HCT116 (cell line): ENCODE measurements around the gene IL1RL1. TPM values are rescaled to one million over a fixed set of nuclear protein-coding genes. Genes with fewer than 3 reads are reported as not detected.

Source experiments
- ATAC-seq: fragments of 200-7000 bp; cut with Tn5 transposase; 2 replicates; pipeline ENCODE4 v1.9.1; 2020; ENCODE audit warnings: mild to moderate bottlenecking, moderate library complexity
- BruUV-seq: library from RNA; stranded (reverse); fragments of 400-500 nt; replicated peaks from 2 replicates; lab custom pipeline; 2021; lab: Mats Ljungman, UMichigan
- CTCF ChIA-PET: fragments of 300-600 bp; sonication (Branson Sonifier 250); formaldehyde crosslinking; loops from one replicate; lab custom pipeline; 2021; ENCODE audit warnings: antibody characterized with exemption; lab: Charles Lee
- POLR2A ChIA-PET: fragments of 300-600, 350-600 bp; sonication (Branson Sonifier 250); formaldehyde crosslinking; loops from one replicate; lab custom pipeline; 2021; ENCODE audit warnings: antibody characterized with exemption; lab: Charles Lee
- RAD21 ChIA-PET, 2 experiments: fragments of 300-600 bp; sonication (Branson Sonifier 250); formaldehyde crosslinking; loops; one replicate each; lab custom pipeline; 2023; ENCODE audit warnings: low total read pairs in 2 of 2; ENCODE audit not compliant: uncharacterized antibody in 2 of 2, unreplicated experiment in 2 of 2, low non-redundant PET in 1 of 2; lab: Charles Lee
- DNase-seq: peaks from one replicate; pipeline ENCODE4 v3.0.0-alpha.2; 2010; ENCODE audit warnings: low read depth, low spot score
- H2AFZ ChIP-seq: fragments of 200-600 bp; shearing (Covaris generic), sonication (generic); 2 replicates; pipeline ENCODE4 v1.6.1; 2017; ENCODE audit warnings: low read depth, mixed run types, mixed read lengths, antibody characterized with exemption, low read length; ENCODE audit not compliant: poor library complexity, severe bottlenecking
- H3K27ac ChIP-seq: 2 replicates; pipeline ENCODE4 v1.5.1; 2012; ENCODE audit warnings: low read depth, low read length
- H3K27me3 ChIP-seq: fragments of 200-600 bp; sonication (generic); 2 replicates; pipeline ENCODE4 v1.6.1; 2016; ENCODE audit warnings: mixed run types, low read length, mixed read lengths; ENCODE audit not compliant: insufficient read depth
- H3K36me3 ChIP-seq, 2 experiments: fragments of 200-500 bp in 1 of 2; fragments of 200-600 bp in 1 of 2; sonication (Bioruptor generic) in 1 of 2; sonication (generic) in 1 of 2; 2 replicates each; pipeline versions ENCODE4 v1.5.1 to v1.6.1; 2014 to 2016; ENCODE audit warnings: low read length in 2 of 2, inconsistent platforms in 1 of 2, mixed read lengths in 1 of 2, mixed run types in 1 of 2; ENCODE audit not compliant: insufficient read depth in 2 of 2, control insufficient read depth in 1 of 2
- H3K4me1 ChIP-seq, 2 experiments: fragments of 200-600 bp in 1 of 2; sonication (generic) in 1 of 2; 2 replicates each; pipeline versions ENCODE4 v1.5.1 to v1.6.1; 2012 to 2017; ENCODE audit warnings: low read length in 2 of 2, inconsistent platforms in 1 of 2, mild to moderate bottlenecking in 1 of 2, mixed read lengths in 1 of 2, mixed run types in 1 of 2, moderate library complexity in 1 of 2; ENCODE audit not compliant: insufficient read depth in 2 of 2, control insufficient read depth in 1 of 2
- H3K4me2 ChIP-seq: fragments of 200-600 bp; sonication (generic); 2 replicates; pipeline ENCODE4 v1.6.1; 2017; ENCODE audit warnings: mixed run types, low read length, mixed read lengths
- H3K4me3 ChIP-seq, 2 experiments: fragments of 200-600 bp in 1 of 2; sonication (generic) in 1 of 2; replicated peaks in 1 of 2; 2 replicates each; pipeline ENCODE4 v1.5.1; 2011 to 2016; ENCODE audit warnings: low read length in 2 of 2, control low read depth in 1 of 2, low read depth in 1 of 2, mild to moderate bottlenecking in 1 of 2, mixed read lengths in 1 of 2, mixed run types in 1 of 2
- H3K79me2 ChIP-seq: fragments of 200-600 bp; sonication (generic); 2 replicates; pipeline ENCODE4 v1.6.1; 2017; ENCODE audit warnings: mild to moderate bottlenecking, mixed run types, low read length, moderate library complexity, mixed read lengths; ENCODE audit not compliant: insufficient read depth
- H3K9ac ChIP-seq: fragments of 200-600 bp; sonication (generic); 2 replicates; pipeline ENCODE4 v1.6.1; 2016; ENCODE audit warnings: low read length, mixed read lengths
- H3K9me2 ChIP-seq: fragments of 200-600 bp; sonication (generic), shearing (Covaris generic); 2 replicates; pipeline ENCODE4 v1.6.1; 2017; ENCODE audit warnings: mixed run types, mild to moderate bottlenecking, moderate library complexity; ENCODE audit not compliant: insufficient read depth
- H3K9me3 ChIP-seq, 2 experiments: fragments of 200-500 bp in 1 of 2; fragments of 200-600 bp in 1 of 2; sonication (Bioruptor generic) in 1 of 2; sonication (generic) in 1 of 2; 2 replicates each; pipeline ENCODE4 v1.6.1; 2014 to 2017; ENCODE audit warnings: low read length in 2 of 2, mixed read lengths in 2 of 2, inconsistent platforms in 1 of 2, low read depth in 1 of 2, mild to moderate bottlenecking in 1 of 2, mixed run types in 1 of 2, moderate library complexity in 1 of 2; ENCODE audit not compliant: control insufficient read depth in 1 of 2, insufficient read depth in 1 of 2
- H4K20me1 ChIP-seq: fragments of 200-600 bp; sonication (generic), shearing (Covaris generic); 2 replicates; pipeline ENCODE4 v1.6.1; 2017; ENCODE audit warnings: mixed run types, mild to moderate bottlenecking, moderate library complexity; ENCODE audit not compliant: insufficient read depth
- CTCF ChIP-seq, 3 experiments: fragments of 200-600 bp in 1 of 3; sonication (generic) in 1 of 3; IDR thresholded peaks in 2 of 3; conservative IDR thresholded peaks in 1 of 3; 2 replicates each; pipeline ENCODE4 v1.5.1; 2012 to 2017; ENCODE audit warnings: low read depth in 2 of 3, low read length in 2 of 3, antibody characterized with exemption in 1 of 3, borderline replicate concordance in 1 of 3, control low read depth in 1 of 3, mild to moderate bottlenecking in 1 of 3, mixed read lengths in 1 of 3, mixed run types in 1 of 3, moderate library complexity in 1 of 3; ENCODE audit not compliant: insufficient read depth in 1 of 3
- FOSL1 ChIP-seq: IDR thresholded peaks from 2 replicates; pipeline ENCODE4 v1.6.1; 2012; ENCODE audit warnings: low read depth
- POLR2AphosphoS5 ChIP-seq: IDR thresholded peaks from 2 replicates; pipeline ENCODE4 v1.6.1; 2011; ENCODE audit warnings: mild to moderate bottlenecking, low read depth, low read length, moderate library complexity
- RAD21 ChIP-seq: IDR thresholded peaks from 2 replicates; pipeline ENCODE4 v1.6.1; 2012; ENCODE audit warnings: low read depth, mild to moderate bottlenecking
- SIN3A ChIP-seq: IDR thresholded peaks from 2 replicates; pipeline ENCODE4 v1.6.1; 2012; ENCODE audit warnings: low read depth
- SP1 ChIP-seq: IDR thresholded peaks from 2 replicates; pipeline ENCODE4 v1.6.1; 2012; ENCODE audit warnings: low read depth
- SRF ChIP-seq: IDR thresholded peaks from 2 replicates; pipeline ENCODE4 v1.6.1; 2012; ENCODE audit warnings: low read depth
- ZBTB33 ChIP-seq: IDR thresholded peaks from 2 replicates; pipeline ENCODE4 v1.6.1; 2011; ENCODE audit warnings: mild to moderate bottlenecking, low read length, moderate library complexity; ENCODE audit not compliant: insufficient replicate concordance; ENCODE audit errors: extremely low read depth
- ZFX ChIP-seq: fragments of 450-650 bp; IDR thresholded peaks from 2 replicates; pipeline ENCODE4 v1.6.1; 2017
- ZNF274 ChIP-seq: fragments of 200-500 bp; sonication (Bioruptor generic); IDR thresholded peaks from 2 replicates; pipeline ENCODE4 v1.6.1; 2014; ENCODE audit warnings: mild to moderate bottlenecking, low read depth, low read length, inconsistent platforms
- intact Hi-C: fragments of 100-400 bp; cut with micrococcal nuclease; formaldehyde crosslinking; loops from 2 replicates; pipeline ENCODE4 v1.10.0; 2022
- total RNA-seq: library from RNA; stranded (reverse); gene quantifications from one replicate; pipeline ENCODE4 v1.2.1, GENCODE V29; 2021; ENCODE audit not compliant: unreplicated experiment

Gene IL1RL1
- total RNA-seq, 1 experiment from 2014 or later, result not detected

- DNase-seq (no peak), ATAC-seq (no peak)
- RAD21 ChIA-PET, result no interaction called here
- H3K27ac ChIP-seq, result no peak overlapping the region
- H2AFZ ChIP-seq, result no peak overlapping the region
- H3K79me2 ChIP-seq, result no peaks in the 10 kb centered on the region
- no peaks in the 10 kb centered on the region; the same call in 1 of the 2 replicates for H3K27me3 ChIP-seq
- BruUV-seq, result no TSS peak
- H3K4me2 ChIP-seq, result no peak overlapping the region
- POLR2A ChIA-PET, result no interaction called here
- no peaks in the 10 kb centered on the region for H3K9me3 ChIP-seq
- no peaks in the 10 kb centered on the region for H4K20me1 ChIP-seq
- intact Hi-C loops, result no loop called here
- no peak overlapping the region for H3K4me3 ChIP-seq
- CTCF ChIA-PET, result no interaction called here
- no peak overlapping the region for H3K9ac ChIP-seq
- H3K4me1 ChIP-seq, result no peaks in the 10 kb centered on the region
- H3K36me3 ChIP-seq, result no peaks in the 10 kb centered on the region
- H3K9me2 ChIP-seq, result no peaks in the 10 kb centered on the region
- no peak for TF ChIP-seq POLR2AphosphoS5
These were observed 33.0 kb downstream of the IL1RL1 start for GRCh38 chr2:102344397-102344796.

- Histone ChIP-seq H3K27me3 (no peaks in the 10 kb centered on the region; the same call in 1 of the 2 replicates), H3K4me3 (no peak overlapping the region), H3K79me2 (no peaks in the 10 kb centered on the region), H3K4me2 (no peak overlapping the region), H2AFZ (no peak overlapping the region), H3K27ac (no peak overlapping the region), H3K4me1 (no peaks in the 10 kb centered on the region)
- DNase-seq, result no peak
- POLR2A ChIA-PET, result no interaction called here
- CTCF ChIA-PET, result no interaction called here
- TF ChIP-seq ZFX (no peak), ZNF274 (no peak), SP1 (no peak), FOSL1 (no peak), ZBTB33 (no peak), RAD21 (no peak), POLR2AphosphoS5 (no peak), CTCF (IDR thresholded peaks at IDR 0.05 in 2 of 3, conservative IDR thresholded peaks at IDR 0.05 in 1 of 3; ENCODE audit: borderline replicate concordance in 1 of 3, insufficient read depth in 1 of 3, low read depth in 2 of 3, low read length in 2 of 3) (no peak), SRF (no peak), SIN3A (no peak)
- TF ChIP-seq, all 23 proteins: peak for 0
- RAD21 ChIA-PET, result no interaction called here
- intact Hi-C loops, result no loop called here
- no peak for ATAC-seq
- BruUV-seq, result no TSS peak
- Histone ChIP-seq H3K9me2 (no peaks in the 10 kb centered on the region), H3K9me3 (no peaks in the 10 kb centered on the region), H3K9ac (no peak overlapping the region), H3K36me3 (no peaks in the 10 kb centered on the region), H4K20me1 (no peaks in the 10 kb centered on the region)
These were observed 34.1 kb downstream of the IL1RL1 start for GRCh38 chr2:102345329-102345920.
